Gastroesophageal sphincter (tissue), 4 donors: Measurements from ENCODE around the gene GP2. TPM values are rescaled to one million over a fixed set of nuclear protein-coding genes. Genes with fewer than 3 reads are reported as not detected.

Experiments
- ATAC-seq: fragments of 150-250 bp; one replicate; pipeline ENCODE4 v1.9.1; 2016; ENCODE audit warnings: mild to moderate bottlenecking, moderate library complexity
- H3K27ac ChIP-seq, 4 donors: fragments of 200-600 bp; sonication (generic) in 3 of 4; 1 replicate in 3 of 4; 2 replicates in 1 of 4; pipeline ENCODE4 v1.5.1; 2016 to 2019
- H3K27me3 ChIP-seq: fragments of 200-600 bp; sonication (generic); one replicate; pipeline ENCODE4 v1.5.1; 2019
- H3K36me3 ChIP-seq, 2 donors: fragments of 200-600 bp; sonication (generic); one replicate each; pipeline ENCODE4 v1.5.1; 2019; ENCODE audit warnings: control low read depth in 1 of 2
- H3K4me1 ChIP-seq, 3 donors: fragments of 200-600 bp; sonication (generic); 1 replicate in 2 of 3; 2 replicates in 1 of 3; pipeline ENCODE4 v1.5.1; 2016 to 2019; ENCODE audit warnings: control low read depth in 2 of 3
- H3K4me3 ChIP-seq, 2 donors: fragments of 200-600 bp; sonication (generic); one replicate each; pipeline ENCODE4 v1.5.1; 2019; ENCODE audit warnings: mild to moderate bottlenecking in 1 of 2, moderate library complexity in 1 of 2
- H3K9me3 ChIP-seq, 3 donors: fragments of 200-600 bp; sonication (generic); one replicate each; pipeline ENCODE4 v1.5.1; 2017 to 2019; ENCODE audit warnings: control low read depth in 2 of 3
- CTCF ChIP-seq, 4 experiments: fragments of 200-600 bp in 2 of 4; fragments of 450-650 bp in 2 of 4; sonication (generic) in 1 of 4; IDR thresholded peaks; one replicate each; pipeline ENCODE4 v1.5.1; 2017 to 2019; ENCODE audit warnings: antibody characterized with exemption in 4 of 4, mild to moderate bottlenecking in 2 of 4, moderate library complexity in 2 of 4
- EP300 ChIP-seq: sonication (generic); formaldehyde crosslinking; IDR thresholded peaks from one replicate; pipeline ENCODE4 v1.6.1; 2017; ENCODE audit warnings: antibody characterized with exemption, mild to moderate bottlenecking
- POLR2A ChIP-seq, 2 donors: fragments of 450-650 bp; IDR thresholded peaks; one replicate each; pipeline ENCODE4 v1.6.1; 2017; ENCODE audit warnings: antibody characterized with exemption in 2 of 2, mild to moderate bottlenecking in 2 of 2, moderate library complexity in 1 of 2
- POLR2AphosphoS5 ChIP-seq: sonication (generic); formaldehyde crosslinking; IDR thresholded peaks from one replicate; pipeline ENCODE4 v1.6.1; 2017; ENCODE audit warnings: antibody characterized with exemption
- WGBS, 2 donors: methylation state at CpG; one replicate each; pipeline ENCODE4 v1.1.5; 2018; ENCODE audit warnings: low coverage in 1 of 2; 5-methylcytosine and 5-hydroxymethylcytosine counted together
- total RNA-seq, 4 donors: library from RNA; depleted of rRNA; stranded (reverse); fragments of >200 nt; gene quantifications; one replicate each; pipeline ENCODE4 v1.1.0, GENCODE V29; 2016

Gene GP2
- total RNA-seq, 4 donors from 2014 or later, result 0.10 TPM; not detected in 3

- WGBS, 2 donors, result 50 to 79% methylated on average over 3 of the region's 3 CpGs
- Histone ChIP-seq H3K27me3 (peaks cover 31% of the 10 kb centered on the region), H3K27ac (no peak overlapping the region), H3K4me3 (no peak overlapping the region), H3K4me1 (no peaks in the 10 kb centered on the region), H3K9me3 (no peaks in the 10 kb centered on the region), H3K36me3 (no peaks in the 10 kb centered on the region)
- no peak for TF ChIP-seq POLR2AphosphoS5
- no peak for TF ChIP-seq CTCF (IDR thresholded peaks at IDR 0.05)
- no peak for TF ChIP-seq POLR2A (IDR thresholded peaks at IDR 0.05)
- TF ChIP-seq EP300, result no peak
- ATAC-seq, result no peak
Measured at GRCh38 chr16:20289571-20289970, 37.7 kb downstream of the GP2 start.

GRCh38 chr16:20285993-20286499, 41.3 kb downstream of the GP2 start:
- Histone ChIP-seq H3K27ac (no peak overlapping the region), H3K4me3 (no peak overlapping the region), H3K9me3 (no peaks in the 10 kb centered on the region), H3K4me1 (no peaks in the 10 kb centered on the region), H3K27me3 (peaks cover 8% of the 10 kb centered on the region), H3K36me3 (no peaks in the 10 kb centered on the region)
- TF ChIP-seq EP300 (no peak), CTCF (IDR thresholded peaks at IDR 0.05) (no peak), POLR2A (IDR thresholded peaks at IDR 0.05) (no peak), POLR2AphosphoS5 (no peak)
- no peak for ATAC-seq
- WGBS, 2 donors, result 9 to 29% methylated on average over 5 to 6 of the region's 6 CpGs

- H3K27me3 ChIP-seq, result peaks cover 4% of the 10 kb centered on the region
- H3K27ac ChIP-seq, result no peak overlapping the region
- 79 to 80% methylated on average over 3 of the region's 3 CpGs for WGBS, 2 donors
- H3K36me3 ChIP-seq, result no peaks in the 10 kb centered on the region
- no peaks in the 10 kb centered on the region for H3K4me1 ChIP-seq
- ATAC-seq, result no peak
- no peaks in the 10 kb centered on the region for H3K9me3 ChIP-seq
- H3K4me3 ChIP-seq, result no peak overlapping the region
- TF ChIP-seq CTCF (IDR thresholded peaks at IDR 0.05) (no peak), POLR2A (IDR thresholded peaks at IDR 0.05) (no peak), EP300 (no peak), POLR2AphosphoS5 (no peak)
Measured at GRCh38 chr16:20280259-20280658, 47.1 kb downstream of the GP2 start.

- no peaks in the 10 kb centered on the region for H3K36me3 ChIP-seq
- no peak for ATAC-seq
Measured at GRCh38 chr16:20271893-20272292, 55.4 kb downstream of the GP2 start.

More at GRCh38 chr16:20271893-20272292, 55.4 kb downstream of the GP2 start:
- H3K27ac ChIP-seq, result no peak overlapping the region
- TF ChIP-seq POLR2AphosphoS5 (no peak), POLR2A (IDR thresholded peaks at IDR 0.05) (no peak), CTCF (IDR thresholded peaks at IDR 0.05) (no peak), EP300 (no peak)
- no peak overlapping the region for H3K4me3 ChIP-seq
- H3K27me3 ChIP-seq, result peaks cover 6% of the 10 kb centered on the region
- 59 to 63% methylated on average over 2 of the region's 2 CpGs for WGBS, 2 donors
- no peaks in the 10 kb centered on the region for H3K4me1 ChIP-seq
- H3K9me3 ChIP-seq, result no peaks in the 10 kb centered on the region
